Trophoblast cell (in vitro differentiated cells and primary cell): ENCODE measurements around the gene CLEC12A.

ENCODE experiments used
- DNase-seq, 2 donors: peaks; one replicate each; pipeline ENCODE4 v3.0.0-alpha.2; 2016
- H2AFZ ChIP-seq: 2 replicates; pipeline ENCODE4 v1.6.1; 2013; ENCODE audit warnings: low read length, moderate library complexity, mild to moderate bottlenecking; ENCODE audit not compliant: insufficient read depth, poor library complexity
- H2AK5ac ChIP-seq: 2 replicates; pipeline ENCODE4 v1.6.1; 2013; ENCODE audit warnings: mild to moderate bottlenecking, low read length
- H2BK120ac ChIP-seq: 2 replicates; pipeline ENCODE4 v1.6.1; 2013; ENCODE audit warnings: low read length, mild to moderate bottlenecking, moderate library complexity; ENCODE audit not compliant: insufficient read depth, poor library complexity
- H2BK12ac ChIP-seq: 2 replicates; pipeline ENCODE4 v1.6.1; 2013; ENCODE audit warnings: mild to moderate bottlenecking, low read length, moderate library complexity
- H2BK5ac ChIP-seq: 2 replicates; pipeline ENCODE4 v1.6.1; 2013; ENCODE audit warnings: low read length, low read depth, moderate library complexity, mild to moderate bottlenecking; ENCODE audit not compliant: poor library complexity
- H3K14ac ChIP-seq: 2 replicates; pipeline ENCODE4 v1.6.1; 2013; ENCODE audit warnings: mild to moderate bottlenecking, low read length
- H3K18ac ChIP-seq: 2 replicates; pipeline ENCODE4 v1.6.1; 2013; ENCODE audit warnings: mild to moderate bottlenecking, low read length
- H3K23ac ChIP-seq: 2 replicates; pipeline ENCODE4 v1.6.1; 2013; ENCODE audit warnings: low read length
- H3K27ac ChIP-seq: 2 replicates; pipeline ENCODE4 v1.5.1; 2013; ENCODE audit warnings: low read depth, mild to moderate bottlenecking, inconsistent platforms, low read length, moderate library complexity
- H3K27me3 ChIP-seq: 2 replicates; pipeline ENCODE4 v1.6.1; 2013; ENCODE audit warnings: inconsistent platforms, mild to moderate bottlenecking, low read length, moderate library complexity; ENCODE audit not compliant: insufficient read depth
- H3K36me3 ChIP-seq, 2 experiments: 1 replicate in 1 of 2; 2 replicates in 1 of 2; pipeline ENCODE4 v1.6.1; 2013; ENCODE audit warnings: low read length in 2 of 2, mild to moderate bottlenecking in 2 of 2, moderate library complexity in 1 of 2; ENCODE audit not compliant: insufficient read depth in 2 of 2, control insufficient read depth in 1 of 2
- H3K4ac ChIP-seq: 2 replicates; pipeline ENCODE4 v1.6.1; 2013; ENCODE audit warnings: low read depth, mild to moderate bottlenecking, low read length, moderate library complexity
- H3K4me1 ChIP-seq, 2 experiments: 1 replicate in 1 of 2; 2 replicates in 1 of 2; pipeline ENCODE4 v1.6.1; 2013; ENCODE audit warnings: low read length in 2 of 2, mild to moderate bottlenecking in 2 of 2, moderate library complexity in 1 of 2; ENCODE audit not compliant: insufficient read depth in 2 of 2, control insufficient read depth in 1 of 2
- H3K4me2 ChIP-seq: 2 replicates; pipeline ENCODE4 v1.6.1; 2013; ENCODE audit warnings: inconsistent platforms, mild to moderate bottlenecking, low read length, moderate library complexity
- H3K4me3 ChIP-seq: 2 replicates; pipeline ENCODE4 v1.5.1; 2013; ENCODE audit warnings: mild to moderate bottlenecking, low read depth, low read length, inconsistent platforms
- H3K79me1 ChIP-seq: one replicate; pipeline ENCODE4 v1.6.1; 2013; ENCODE audit warnings: low read length
- H3K79me2 ChIP-seq: 2 replicates; pipeline ENCODE4 v1.6.1; 2013; ENCODE audit warnings: low read length, mild to moderate bottlenecking; ENCODE audit not compliant: control insufficient read depth, insufficient read depth, poor library complexity
- H3K9ac ChIP-seq: 2 replicates; pipeline ENCODE4 v1.6.1; 2013; ENCODE audit warnings: mild to moderate bottlenecking, low read length
- H3K9me3 ChIP-seq: 2 replicates; pipeline ENCODE4 v1.6.1; 2013; ENCODE audit warnings: low read depth, mild to moderate bottlenecking, control low read depth, inconsistent platforms, low read length; ENCODE audit not compliant: insufficient read depth
- H4K12ac ChIP-seq: 2 replicates; pipeline ENCODE4 v1.6.1; 2013; ENCODE audit warnings: low read depth, mild to moderate bottlenecking, low read length, moderate library complexity
- H4K8ac ChIP-seq: 2 replicates; pipeline ENCODE4 v1.6.1; 2013; ENCODE audit warnings: low read depth, mild to moderate bottlenecking, low read length, moderate library complexity
- H4K91ac ChIP-seq: one replicate; pipeline ENCODE4 v1.6.1; 2013; ENCODE audit warnings: low read depth, mild to moderate bottlenecking, low read length, moderate library complexity
- WGBS: extraction: QIAGEN DNeasy Blood & Tissue Kit; methylation state at CpG from one replicate; pipeline ENCODE4 v1.1.7; 2013; ENCODE audit warnings: missing lambda C conversion rate; ENCODE audit not compliant: insufficient read length, insufficient coverage; ENCODE audit errors: extremely low coverage; 5-methylcytosine and 5-hydroxymethylcytosine counted together

CLEC12A gene

DNA sequence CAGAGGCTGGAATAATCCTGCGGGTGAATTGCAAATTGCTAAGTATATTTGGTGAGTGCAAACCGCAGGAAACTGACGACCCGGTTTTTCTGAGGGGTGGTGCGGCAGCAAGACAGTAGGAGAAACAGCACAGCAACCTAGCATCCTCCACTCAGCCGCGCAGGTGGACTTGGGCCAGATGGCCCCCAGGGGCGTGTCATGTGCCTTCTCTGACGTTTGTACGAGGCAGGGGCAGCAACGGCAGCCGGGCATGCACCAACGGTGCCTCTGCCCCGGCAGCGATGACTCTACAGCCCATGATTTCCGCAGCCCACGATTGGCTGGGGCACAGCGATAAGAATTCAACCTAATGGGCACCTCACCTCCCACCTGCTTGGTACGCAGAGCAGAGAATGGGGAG lies 28.0 kb upstream of the CLEC12A start:
- Histone ChIP-seq H3K4me1 (no peaks in the 10 kb centered on the region), H3K9me3 (no peaks in the 10 kb centered on the region), H2AK5ac (no peak overlapping the region), H3K23ac (no peak overlapping the region), H4K91ac (no peak overlapping the region), H2BK120ac (no peak overlapping the region), H3K18ac (no peak overlapping the region), H3K36me3 (no peaks in the 10 kb centered on the region), H3K4me2 (no peak overlapping the region), H2BK5ac (no peak overlapping the region), H3K79me2 (no peaks in the 10 kb centered on the region), H3K27me3 (no peaks in the 10 kb centered on the region), H2AFZ (no peak overlapping the region), H2BK12ac (no peak overlapping the region), H3K14ac (no peak overlapping the region), H3K4ac (no peak overlapping the region), H3K9ac (no peak overlapping the region), H4K12ac (no peak overlapping the region), H3K79me1 (no peaks in the 10 kb centered on the region), H4K8ac (no peak overlapping the region), H3K4me3 (no peak overlapping the region), H3K27ac (no peak overlapping the region)
- DNase-seq, result peak in 1 of 2 donors; percentile 14
- WGBS, result no CpG with 5 or more reads among the region's 19 CpGs

GRCh38 chr12:9944391-9944790 lies 26.8 kb upstream of the CLEC12A start:
- no peaks in the 10 kb centered on the region for H3K79me2 ChIP-seq
- H2BK120ac ChIP-seq, result no peak overlapping the region
- no peak overlapping the region for H3K23ac ChIP-seq
- no peaks in the 10 kb centered on the region for H3K4me1 ChIP-seq
- no peak overlapping the region for H2AK5ac ChIP-seq
- no peak overlapping the region for H2BK5ac ChIP-seq
- no peak overlapping the region for H3K4me2 ChIP-seq
- no peaks in the 10 kb centered on the region for H3K79me1 ChIP-seq
- H3K36me3 ChIP-seq, result no peaks in the 10 kb centered on the region
- H3K4ac ChIP-seq, result no peak overlapping the region
- H3K14ac ChIP-seq, result no peak overlapping the region
- no peak overlapping the region for H3K27ac ChIP-seq
- WGBS, result 100% methylated on average over 1 of the region's 2 CpGs
- no peak overlapping the region for H3K9ac ChIP-seq
- no peak overlapping the region for H3K18ac ChIP-seq
- no peak overlapping the region for H3K4me3 ChIP-seq
- H2AFZ ChIP-seq, result no peak overlapping the region
- H3K27me3 ChIP-seq, result no peaks in the 10 kb centered on the region
- no peak overlapping the region for H4K8ac ChIP-seq
- H4K12ac ChIP-seq, result no peak overlapping the region
- no peaks in the 10 kb centered on the region for H3K9me3 ChIP-seq
- no peak overlapping the region for H4K91ac ChIP-seq
- H2BK12ac ChIP-seq, result no peak overlapping the region
- DNase-seq, result no peak

GRCh38 chr12:9947674-9948073 lies 23.5 kb upstream of the CLEC12A start:
- WGBS, result no CpG with 5 or more reads among the region's 3 CpGs

GRCh38 chr12:9948606-9949296 lies 22.5 kb upstream of the CLEC12A start:
- Histone ChIP-seq H3K79me2 (no peaks in the 10 kb centered on the region), H3K4me3 (no peak overlapping the region), H3K27ac (no peak overlapping the region), H3K14ac (no peak overlapping the region), H3K9me3 (no peaks in the 10 kb centered on the region), H3K18ac (no peak overlapping the region), H2AFZ (no peak overlapping the region), H3K36me3 (no peaks in the 10 kb centered on the region), H3K27me3 (no peaks in the 10 kb centered on the region), H4K91ac (no peak overlapping the region), H4K8ac (no peak overlapping the region), H3K23ac (no peak overlapping the region), H3K79me1 (no peaks in the 10 kb centered on the region), H3K4me1 (no peaks in the 10 kb centered on the region), H2BK120ac (no peak overlapping the region), H4K12ac (no peak overlapping the region), H3K4me2 (no peak overlapping the region), H2AK5ac (no peak overlapping the region), H2BK12ac (no peak overlapping the region), H3K9ac (no peak overlapping the region), H3K4ac (no peak overlapping the region), H2BK5ac (no peak overlapping the region)
- WGBS, result no CpG with 5 or more reads among the region's 3 CpGs
- DNase-seq, result no peak

More at GRCh38 chr12:9947674-9948073, 23.5 kb upstream of the CLEC12A start:
- H4K12ac ChIP-seq, result no peak overlapping the region
- no peak overlapping the region for H3K23ac ChIP-seq
- no peak overlapping the region for H2BK120ac ChIP-seq
- H3K79me1 ChIP-seq, result no peaks in the 10 kb centered on the region
- no peak overlapping the region for H4K91ac ChIP-seq
- H3K27ac ChIP-seq, result no peak overlapping the region
- H3K18ac ChIP-seq, result no peak overlapping the region
- no peak overlapping the region for H2BK5ac ChIP-seq
- no peak for DNase-seq
- no peak overlapping the region for H2BK12ac ChIP-seq
- H2AK5ac ChIP-seq, result no peak overlapping the region
- no peaks in the 10 kb centered on the region for H3K79me2 ChIP-seq
- H3K27me3 ChIP-seq, result no peaks in the 10 kb centered on the region
- H3K9ac ChIP-seq, result no peak overlapping the region
- no peak overlapping the region for H3K4me2 ChIP-seq
- H3K4me1 ChIP-seq, result no peaks in the 10 kb centered on the region
- H3K9me3 ChIP-seq, result no peaks in the 10 kb centered on the region
- no peak overlapping the region for H3K4me3 ChIP-seq
- no peak overlapping the region for H3K4ac ChIP-seq
- H4K8ac ChIP-seq, result no peak overlapping the region
- no peak overlapping the region for H3K14ac ChIP-seq
- no peaks in the 10 kb centered on the region for H3K36me3 ChIP-seq
- no peak overlapping the region for H2AFZ ChIP-seq
